Measurements from ENCODE around the gene PRDX3. TPM values are rescaled to one million over a fixed set of nuclear protein-coding genes. Genes with fewer than 3 reads are reported as not detected.

PRDX3 gene
- total RNA-seq = 130 and 153 TPM in 2 replicates

DNA sequence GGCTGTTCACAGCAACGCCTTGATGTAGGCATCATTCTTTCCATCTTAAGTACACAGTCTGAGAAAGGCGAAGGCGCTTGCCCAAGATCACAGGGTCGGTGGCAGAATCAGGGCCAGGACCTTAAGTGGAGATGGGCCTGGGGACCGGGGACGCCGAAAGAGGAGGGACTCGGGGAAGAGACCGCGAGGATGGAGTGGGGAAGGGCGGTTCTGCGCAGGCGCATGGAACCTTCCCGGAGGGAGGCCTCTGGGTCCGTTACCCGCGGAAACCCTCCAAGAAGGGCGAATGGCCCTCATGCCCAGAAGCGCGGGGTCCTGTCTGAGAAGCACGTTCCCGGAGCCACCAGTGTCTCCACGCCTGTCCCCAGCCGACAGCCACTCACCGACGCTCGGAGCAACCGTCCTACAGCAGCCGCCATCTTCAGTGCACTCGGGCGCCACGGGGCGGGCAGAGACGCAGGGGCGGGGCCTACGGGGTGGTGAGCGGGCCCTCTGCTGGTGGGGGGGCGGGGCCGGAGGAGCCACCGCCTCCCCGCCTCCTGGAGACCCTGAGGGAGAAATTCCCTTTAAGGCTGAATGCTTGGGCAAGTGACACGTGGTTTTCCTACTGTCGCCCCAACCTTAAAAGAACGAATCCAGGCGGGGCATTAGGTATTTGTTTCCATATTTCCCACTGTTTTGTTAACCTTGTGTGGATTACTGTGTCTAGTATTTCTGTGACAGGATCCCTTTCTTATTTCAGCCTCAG is at the start of gene PRDX3:
Gene PRDX3, minus strand, starts transcription at position 441 of the 748 bp plus-strand sequence. Its CDS starts 22 bp downstream, at position 419.

GRCh38 chr10:119207366-119207666 is 28.7 kb upstream of the PRDX3 start, which contains the start of gene GRK5:
GRK5 (plus strand) TSS chr10:119207571; CDS start chr10:119207918, 347 bp downstream.

DNA sequence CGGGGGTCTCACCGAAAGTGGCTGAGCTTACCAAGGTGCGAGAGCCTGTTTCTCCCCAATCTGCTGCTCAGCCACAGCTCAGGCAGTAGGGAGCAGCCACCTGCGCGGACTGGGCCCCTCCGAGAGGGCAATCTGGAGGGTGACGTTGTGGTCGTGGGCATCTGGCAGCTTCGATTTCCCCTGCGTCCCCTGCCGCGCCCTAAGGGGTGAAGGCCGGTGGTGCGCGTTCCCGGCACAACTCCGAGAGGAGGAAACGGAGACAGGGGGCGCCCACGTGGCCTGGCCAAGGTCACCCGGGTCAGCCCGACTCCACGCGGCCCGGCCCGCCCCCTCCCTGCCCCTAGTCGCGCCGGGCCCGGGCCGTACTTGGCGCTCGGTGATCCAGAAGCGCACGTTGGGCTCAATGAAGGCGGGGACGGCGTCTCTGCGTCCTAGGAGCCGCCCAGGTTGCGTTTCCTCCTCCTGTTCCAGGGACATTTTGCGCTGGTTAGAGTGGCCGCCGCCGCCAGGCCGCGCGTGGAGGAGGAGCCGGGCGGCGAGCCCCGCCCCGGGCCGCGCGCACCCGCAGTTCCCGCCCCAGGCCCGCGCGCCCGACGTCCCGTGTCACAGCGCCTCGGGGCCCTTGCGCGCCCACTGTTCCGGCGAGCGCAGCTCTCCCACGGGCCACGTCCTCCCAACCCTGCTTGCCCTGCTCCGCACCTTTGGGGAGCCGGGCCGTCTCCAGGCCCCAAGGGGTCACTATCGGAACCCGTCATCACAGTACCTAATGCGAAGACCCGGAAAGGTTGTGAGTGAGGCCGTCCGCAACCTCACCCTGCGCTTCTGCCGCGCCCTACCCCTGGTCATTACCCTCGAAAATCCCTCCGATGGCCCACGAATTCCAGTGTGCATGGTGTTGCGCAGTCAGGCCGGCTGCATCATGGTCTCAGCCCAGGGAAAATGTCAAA is 13.2 kb downstream of the PRDX3 start, which contains the start of gene SFXN4:
Gene SFXN4, minus strand, starts transcription at position 544 of the 947 bp plus-strand sequence. Its CDS starts 67 bp downstream, at position 477.

Other genes starting within 250 kb of the PRDX3 start
- 0.16 and 0.25 TPM in 2 replicates for gene NANOS1, start 149.1 kb downstream of the PRDX3 start, total RNA-seq
- gene EIF3A, start 98.0 kb downstream of the PRDX3 start, total RNA-seq = 59.1 and 136 TPM in 2 replicates
- gene DENND10, start 74.7 kb downstream of the PRDX3 start, total RNA-seq = 44.0 and 65.1 TPM in 2 replicates
- gene SFXN4, start 13.1 kb downstream of the PRDX3 start, total RNA-seq = 9.4 and 10.2 TPM in 2 replicates
- 37.6 and 41.5 TPM in 2 replicates for gene GRK5, start 28.8 kb upstream of the PRDX3 start, total RNA-seq